Measurements from ENCODE around the gene ZNF77. TPM values are rescaled to one million over a fixed set of nuclear protein-coding genes. Genes with fewer than 3 reads are reported as not detected.

The ZNF77 gene
- polyA plus RNA-seq, 3 donors: 0.30 to 2.7 (median 1.0) TPM

GRCh38 chr19:2978166-2978767 is 33.5 kb upstream of the ZNF77 start:
- H3K79me2 ChIP-seq (ENCODE audit: insufficient read depth, low read length): no peaks in the 10 kb centered on the region
- no peak for DNase-seq
- H3K27ac ChIP-seq (ENCODE audit: low read depth in 1 of 2, low read length in 2 of 2): no peak overlapping the region
- peaks cover 35% of the 10 kb centered on the region for H3K4me1 Mint-ChIP-seq
- H3K4me3 Mint-ChIP-seq: no peak overlapping the region
- peaks cover 37 to 41% of the 10 kb centered on the region in 2 donors for H3K4me1 ChIP-seq (ENCODE audit: control insufficient read depth in 1 of 2, insufficient read depth in 2 of 2, low read length in 2 of 2)
- H4K20me1 ChIP-seq (ENCODE audit: insufficient read depth, low read length): no peaks in the 10 kb centered on the region
- peaks cover 0 to 20% (median 9%) of the 10 kb centered on the region in 7 donors for H3K9me3 Mint-ChIP-seq
- no peak overlapping the region for H3K4me2 ChIP-seq (replicated peaks; ENCODE audit: extremely low read depth, low read length, poor library complexity, severe bottlenecking)
- peaks cover 0 to 5% of the 10 kb centered on the region in 2 donors for H3K9me3 ChIP-seq (replicated peaks in 1 of 2; ENCODE audit: control insufficient read depth in 1 of 2, insufficient read depth in 1 of 2, low read length in 2 of 2)
- TF ChIP-seq CTCF (IDR thresholded peaks at IDR 0.05): no peak
- peak overlapping the region in 1 of 7 donors; percentile 71 for H3K27ac Mint-ChIP-seq
- intact Hi-C loops (cut with micrococcal nuclease): loop anchor here (5.0 to 10.0 kb wide), 2 partner anchors 57 to 59 kb away; no protein-coding TSS in a partner anchor
- H3K36me3 Mint-ChIP-seq: no peaks in the 10 kb centered on the region
- H3K4me3 ChIP-seq (replicated peaks in 1 of 3; ENCODE audit: low read depth in 2 of 3, low read length in 3 of 3): no peak overlapping the region
- 94% methylated on average over 9 of the region's 11 CpGs for WGBS (ENCODE audit: insufficient coverage)
- no peak overlapping the region for H3K9ac ChIP-seq (ENCODE audit: insufficient read depth, low read length, poor library complexity, severe bottlenecking)
- peaks cover 0 to 16% of the 10 kb centered on the region in 2 donors for H3K27me3 ChIP-seq (ENCODE audit: control insufficient read depth in 2 of 2, insufficient read depth in 2 of 2, low read length in 2 of 2)
- H3K36me3 ChIP-seq (replicated peaks in 1 of 2; ENCODE audit: control insufficient read depth in 1 of 2, insufficient read depth in 2 of 2, low read length in 2 of 2): no peaks in the 10 kb centered on the region
- peaks cover 22 to 44% (median 33%) of the 10 kb centered on the region in 3 donors for H3K27me3 Mint-ChIP-seq (ENCODE audit: low read depth in 3 of 3)
- H2AFZ ChIP-seq (ENCODE audit: insufficient read depth, low read depth, low read length, poor library complexity, severe bottlenecking): no peak overlapping the region

GRCh38 chr19:2977746-2978138 is 33.0 kb upstream of the ZNF77 start:
- H3K79me2 ChIP-seq (ENCODE audit: insufficient read depth, low read length): no peaks in the 10 kb centered on the region
- WGBS (ENCODE audit: insufficient coverage): 79% methylated on average over 9 of the region's 10 CpGs
- H3K4me1 Mint-ChIP-seq: peaks cover 33% of the 10 kb centered on the region
- peaks cover 37 to 39% of the 10 kb centered on the region in 2 donors for H3K4me1 ChIP-seq (ENCODE audit: control insufficient read depth in 1 of 2, insufficient read depth in 2 of 2, low read length in 2 of 2)
- H3K27me3 Mint-ChIP-seq (ENCODE audit: low read depth in 3 of 3): peaks cover 20 to 39% (median 31%) of the 10 kb centered on the region in 3 donors
- no peak overlapping the region for H3K9ac ChIP-seq (ENCODE audit: insufficient read depth, low read length, poor library complexity, severe bottlenecking)
- DNase-seq: no peak
- H3K36me3 ChIP-seq (replicated peaks in 1 of 2; ENCODE audit: control insufficient read depth in 1 of 2, insufficient read depth in 2 of 2, low read length in 2 of 2): no peaks in the 10 kb centered on the region
- TF ChIP-seq CTCF (IDR thresholded peaks at IDR 0.05): no peak
- H3K4me2 ChIP-seq (replicated peaks; ENCODE audit: extremely low read depth, low read length, poor library complexity, severe bottlenecking): peak overlapping the region; percentile 77
- peak overlapping the region in 2 of 7 donors; percentile 46 to 75 for H3K27ac Mint-ChIP-seq
- H4K20me1 ChIP-seq (ENCODE audit: insufficient read depth, low read length): no peaks in the 10 kb centered on the region
- peaks cover 0 to 20% (median 9%) of the 10 kb centered on the region in 7 donors for H3K9me3 Mint-ChIP-seq
- H3K36me3 Mint-ChIP-seq: no peaks in the 10 kb centered on the region
- intact Hi-C loops (cut with micrococcal nuclease): loop anchor here (5.0 to 10.0 kb wide), 2 partner anchors 57 to 60 kb away; no protein-coding TSS in a partner anchor
- peaks cover 0 to 5% of the 10 kb centered on the region in 2 donors for H3K9me3 ChIP-seq (replicated peaks in 1 of 2; ENCODE audit: control insufficient read depth in 1 of 2, insufficient read depth in 1 of 2, low read length in 2 of 2)
- no peak overlapping the region for H3K27ac ChIP-seq (ENCODE audit: low read depth in 1 of 2, low read length in 2 of 2)
- peak overlapping the region in 2 of 3 experiments; percentile 40 to 69 for H3K4me3 ChIP-seq (replicated peaks in 1 of 3; ENCODE audit: low read depth in 2 of 3, low read length in 3 of 3)
- peak overlapping the region; percentile 73 for H2AFZ ChIP-seq (ENCODE audit: insufficient read depth, low read depth, low read length, poor library complexity, severe bottlenecking)
- H3K4me3 Mint-ChIP-seq: peak overlapping the region in 1 of 2 donors; percentile 91
- peaks cover 0 to 10% of the 10 kb centered on the region in 2 donors for H3K27me3 ChIP-seq (ENCODE audit: control insufficient read depth in 2 of 2, insufficient read depth in 2 of 2, low read length in 2 of 2)

All from CD14-positive monocyte (primary cell).